ENCODE data around the gene PLCD4. TPM values are rescaled to one million over a fixed set of nuclear protein-coding genes. Genes with fewer than 3 reads are reported as not detected.
A peak's percentile ranks its signal among the peaks of the same experiment; 100 is the strongest.

PLCD4 gene
- total RNA-seq, 1 experiment from 2014 or later, result 0.42 TPM

DNA sequence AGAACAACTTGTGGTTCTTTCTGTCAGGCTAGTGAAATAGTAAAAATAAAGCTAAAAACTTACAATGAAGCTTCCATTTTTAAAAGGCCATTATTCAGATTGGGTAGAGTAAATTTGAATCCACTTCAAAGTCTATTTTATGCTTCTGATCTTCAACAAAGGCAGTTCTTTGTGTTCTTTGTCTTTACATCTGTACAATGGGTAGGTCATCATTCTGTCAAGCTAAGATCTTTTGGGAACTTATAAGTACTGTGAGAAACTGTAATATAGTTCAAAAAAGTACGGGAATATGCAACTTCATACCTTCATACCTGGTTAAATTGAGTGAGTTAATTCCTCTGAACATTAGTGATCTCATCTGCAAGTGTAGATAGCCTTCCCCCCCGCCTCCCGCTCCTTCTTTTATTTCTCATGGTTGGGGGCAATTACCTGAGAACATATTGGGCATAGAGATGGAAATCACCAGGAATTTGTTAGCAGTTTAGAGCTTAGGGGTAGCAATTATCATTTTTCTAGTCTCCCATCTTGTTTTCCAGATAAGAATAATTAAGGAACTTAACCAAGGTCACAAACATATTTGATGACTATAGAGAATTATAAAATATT, 29.3 kb upstream of the PLCD4 start:
- H2BK15ac ChIP-seq (ENCODE audit: low read depth, low read length), result no peak overlapping the region
- no peaks in the 10 kb centered on the region for H3K23me2 ChIP-seq (ENCODE audit: insufficient read length, low read depth, low read length, poor library complexity, severe bottlenecking)
- no peak overlapping the region for H2AK5ac ChIP-seq (ENCODE audit: insufficient read length, low read length)
- Mint-ChIP-seq H3K4me1 (peaks cover 26 to 37% of the 10 kb centered on the region in 2 experiments), H3K4me3 (peak overlapping the region in 1 of 2 experiments; percentile 33; a peak in 3 of 5 replicates), H3K9me3 (no peaks in the 10 kb centered on the region), H3K36me3 (ENCODE audit: insufficient read depth in 1 of 3, low read depth in 3 of 3) (peaks cover 20 to 51% (median 49%) of the 10 kb centered on the region in 3 experiments; a peak in 6 of 7 replicates), H3K27ac (peak overlapping the region in 2 of 3 experiments; percentile 1 to 55; a peak in 3 of 7 replicates), H3K27me3 (ENCODE audit: low read depth) (no peaks in the 10 kb centered on the region)
- TF ChIP-seq, protein P1, sequence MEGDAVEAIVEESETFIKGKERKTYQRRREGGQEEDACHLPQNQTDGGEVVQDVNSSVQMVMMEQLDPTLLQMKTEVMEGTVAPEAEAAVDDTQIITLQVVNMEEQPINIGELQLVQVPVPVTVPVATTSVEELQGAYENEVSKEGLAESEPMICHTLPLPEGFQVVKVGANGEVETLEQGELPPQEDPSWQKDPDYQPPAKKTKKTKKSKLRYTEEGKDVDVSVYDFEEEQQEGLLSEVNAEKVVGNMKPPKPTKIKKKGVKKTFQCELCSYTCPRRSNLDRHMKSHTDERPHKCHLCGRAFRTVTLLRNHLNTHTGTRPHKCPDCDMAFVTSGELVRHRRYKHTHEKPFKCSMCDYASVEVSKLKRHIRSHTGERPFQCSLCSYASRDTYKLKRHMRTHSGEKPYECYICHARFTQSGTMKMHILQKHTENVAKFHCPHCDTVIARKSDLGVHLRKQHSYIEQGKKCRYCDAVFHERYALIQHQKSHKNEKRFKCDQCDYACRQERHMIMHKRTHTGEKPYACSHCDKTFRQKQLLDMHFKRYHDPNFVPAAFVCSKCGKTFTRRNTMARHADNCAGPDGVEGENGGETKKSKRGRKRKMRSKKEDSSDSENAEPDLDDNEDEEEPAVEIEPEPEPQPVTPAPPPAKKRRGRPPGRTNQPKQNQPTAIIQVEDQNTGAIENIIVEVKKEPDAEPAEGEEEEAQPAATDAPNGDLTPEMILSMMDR (conservative IDR thresholded peaks at IDR 0.05), result no peak
- peaks cover 2% of the 10 kb centered on the region for H3K79me1 ChIP-seq (ENCODE audit: insufficient read depth, low read depth, low read length, poor library complexity, severe bottlenecking)
- no peak overlapping the region for H3K9ac ChIP-seq (ENCODE audit: extremely low read depth, insufficient read length, low read length)
- H3K18ac ChIP-seq (ENCODE audit: insufficient read length, low read depth, low read length), result no peak overlapping the region
- no peak overlapping the region for H3K14ac ChIP-seq (ENCODE audit: insufficient read depth, low read length)
- WGBS (ENCODE audit: extremely low coverage, insufficient read length, low lambda C conversion rate), result no CpG with 5 or more reads among the region's 3 CpGs
- no peak overlapping the region for H2BK5ac ChIP-seq (ENCODE audit: insufficient read length, low read length)
- no peak overlapping the region for H4K8ac ChIP-seq (replicated peaks; ENCODE audit: insufficient read length, low read depth, low read length)
- H4K20me1 ChIP-seq (ENCODE audit: control insufficient read depth, insufficient read depth, insufficient read length), result no peaks in the 10 kb centered on the region
- H3K23ac ChIP-seq (ENCODE audit: insufficient read length, low read depth, low read length), result no peak overlapping the region
- DNase-seq, result no peak
- no peaks in the 10 kb centered on the region for H3K9me3 ChIP-seq (ENCODE audit: control insufficient read depth, low read depth, low read length)
- H3K4me2 ChIP-seq (ENCODE audit: insufficient read depth, insufficient read length, low read length), result no peak overlapping the region
- no peaks in the 10 kb centered on the region for H3K27me3 ChIP-seq (ENCODE audit: insufficient read depth, low read length)
- no peak overlapping the region for H3K27ac ChIP-seq (ENCODE audit: insufficient read length, low read depth, low read length)
- H3K4ac ChIP-seq (ENCODE audit: low read depth, low read length), result no peak overlapping the region
- peaks cover 23% of the 10 kb centered on the region; the same call in 1 of the 2 replicates for H3K79me2 ChIP-seq (ENCODE audit: insufficient read depth, low read length)
- H2AFZ ChIP-seq (ENCODE audit: low read length), result no peak overlapping the region
- H3T11ph ChIP-seq (ENCODE audit: low read length), result no peak overlapping the region
- no peak overlapping the region for H2BK12ac ChIP-seq (ENCODE audit: insufficient read length, low read depth, low read length)
- no peak overlapping the region for H2BK120ac ChIP-seq (ENCODE audit: low read depth, low read length, poor library complexity, severe bottlenecking)
- no peak overlapping the region for H3K56ac ChIP-seq (ENCODE audit: insufficient read length, low read depth, low read length)
- H3K4me1 ChIP-seq (ENCODE audit: insufficient read depth, low read length), result peaks cover 9% of the 10 kb centered on the region
- no peak overlapping the region for H4K5ac ChIP-seq (ENCODE audit: insufficient read length, low read depth, low read length)
- H2BK20ac ChIP-seq (ENCODE audit: low read depth, low read length, poor library complexity, severe bottlenecking), result no peak overlapping the region
- no peak overlapping the region for H4K91ac ChIP-seq (ENCODE audit: insufficient read length, low read depth, low read length)
